ENCODE data around the gene FADD.

DNA sequence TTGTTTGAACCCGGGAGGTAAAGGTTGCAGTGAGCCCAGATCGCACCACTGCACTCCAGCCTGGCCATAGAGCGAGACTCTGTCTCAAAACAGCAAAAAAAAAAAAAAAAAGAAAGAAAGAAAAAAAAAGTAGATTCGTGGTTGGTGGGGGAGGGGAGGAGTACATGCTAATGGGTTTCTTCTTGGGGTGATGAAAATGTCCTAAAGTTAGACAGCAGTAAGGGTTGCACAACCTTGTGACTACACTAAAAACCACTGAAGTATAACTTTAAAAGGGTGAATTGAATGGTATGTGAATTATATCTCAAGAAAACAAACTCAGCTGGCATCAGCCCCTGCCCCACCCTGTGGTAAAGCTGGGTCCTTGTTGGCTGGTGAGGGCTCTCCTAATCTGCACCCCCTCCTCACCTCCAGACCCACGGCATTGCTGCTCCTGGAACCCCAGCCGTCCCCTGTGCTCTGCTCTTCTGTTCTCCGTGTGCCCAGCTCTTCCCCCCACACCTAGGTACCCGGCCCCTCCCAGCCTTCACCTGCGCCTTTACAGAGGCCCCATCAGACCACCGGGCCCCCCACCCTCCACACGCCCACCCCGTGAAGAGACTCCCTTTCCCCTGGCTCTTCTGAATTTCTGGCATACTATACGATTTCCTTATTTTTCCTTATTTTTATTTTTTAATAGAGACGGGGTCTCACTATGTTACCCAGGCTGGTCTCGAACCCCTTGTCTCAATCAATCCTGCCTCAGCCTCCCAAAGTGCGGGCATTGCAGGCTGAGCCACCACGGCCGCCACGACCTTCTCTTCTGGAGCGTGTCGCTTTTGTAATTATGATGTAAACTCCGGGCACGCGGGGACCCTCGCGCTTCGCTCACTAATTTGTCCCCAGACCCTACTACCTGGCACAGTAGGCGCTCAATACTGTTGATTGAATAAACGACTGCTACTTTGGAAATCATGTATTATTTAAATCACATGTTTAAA lies 924 bp upstream of the FADD start:
- no peak for TF ChIP-seq GLIS3 (CRISPR knock-in tag; IDR thresholded peaks at IDR 0.05)
- TF ChIP-seq, protein P1, sequence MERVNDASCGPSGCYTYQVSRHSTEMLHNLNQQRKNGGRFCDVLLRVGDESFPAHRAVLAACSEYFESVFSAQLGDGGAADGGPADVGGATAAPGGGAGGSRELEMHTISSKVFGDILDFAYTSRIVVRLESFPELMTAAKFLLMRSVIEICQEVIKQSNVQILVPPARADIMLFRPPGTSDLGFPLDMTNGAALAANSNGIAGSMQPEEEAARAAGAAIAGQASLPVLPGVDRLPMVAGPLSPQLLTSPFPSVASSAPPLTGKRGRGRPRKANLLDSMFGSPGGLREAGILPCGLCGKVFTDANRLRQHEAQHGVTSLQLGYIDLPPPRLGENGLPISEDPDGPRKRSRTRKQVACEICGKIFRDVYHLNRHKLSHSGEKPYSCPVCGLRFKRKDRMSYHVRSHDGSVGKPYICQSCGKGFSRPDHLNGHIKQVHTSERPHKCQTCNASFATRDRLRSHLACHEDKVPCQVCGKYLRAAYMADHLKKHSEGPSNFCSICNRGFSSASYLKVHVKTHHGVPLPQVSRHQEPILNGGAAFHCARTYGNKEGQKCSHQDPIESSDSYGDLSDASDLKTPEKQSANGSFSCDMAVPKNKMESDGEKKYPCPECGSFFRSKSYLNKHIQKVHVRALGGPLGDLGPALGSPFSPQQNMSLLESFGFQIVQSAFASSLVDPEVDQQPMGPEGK (CRISPR knock-in tag; IDR thresholded peaks at IDR 0.05; ENCODE audit: borderline replicate concordance): no peak
